B cell (primary cell): ENCODE data around the gene FAM162A. TPM values are rescaled to one million over a fixed set of nuclear protein-coding genes. Genes with fewer than 3 reads are reported as not detected.

ENCODE experiments used
- ATAC-seq: fragments of 200-7000 bp; cut with Tn5 transposase; one replicate; pipeline ENCODE4 v1.10.0; 2021; ENCODE audit warnings: low read depth, mild to moderate bottlenecking, moderate number of reproducible peaks, moderate library complexity
- CTCF ChIA-PET: fragments of 350-600 bp; sonication (Branson Sonifier 250); formaldehyde crosslinking; loops from one replicate; lab custom pipeline; 2021; ENCODE audit warnings: antibody characterized with exemption, inconsistent platforms; lab: Charles Lee
- POLR2A ChIA-PET: fragments of 350-600 bp; sonication (Branson Sonifier 250); formaldehyde crosslinking; loops from one replicate; lab custom pipeline; 2021; ENCODE audit warnings: antibody characterized with exemption; lab: Charles Lee
- DNase-seq: peaks from one replicate; pipeline ENCODE4 v3.0.0; 2013
- H2AFZ ChIP-seq: 2 replicates; pipeline ENCODE4 v1.6.1; 2012; ENCODE audit warnings: mild to moderate bottlenecking, low read depth, low read length; ENCODE audit not compliant: insufficient read depth, poor library complexity, severe bottlenecking
- H3K27ac ChIP-seq, 2 donors: 1 replicate in 1 of 2; 2 replicates in 1 of 2; pipeline ENCODE4 v1.5.1; 2012 to 2013; ENCODE audit warnings: low read length in 2 of 2, mild to moderate bottlenecking in 2 of 2, moderate library complexity in 1 of 2
- H3K27me3 ChIP-seq, 4 experiments: fragments of 200-600 bp in 1 of 4; sonication (generic) in 1 of 4; replicated peaks in 1 of 4; 1 replicate in 2 of 4; 2 replicates in 2 of 4; pipeline versions ENCODE4 v1.6.1 to v1.7.0; 2013 to 2016; ENCODE audit warnings: low read length in 3 of 4, mild to moderate bottlenecking in 2 of 4, mixed read lengths in 1 of 4, moderate library complexity in 1 of 4; ENCODE audit not compliant: insufficient read depth in 4 of 4, control insufficient read depth in 3 of 4; ENCODE audit errors: control extremely low read depth in 1 of 4
- H3K36me3 ChIP-seq, 2 experiments: replicated peaks in 1 of 2; 1 replicate in 1 of 2; 2 replicates in 1 of 2; pipeline versions ENCODE4 v1.6.1 to v1.7.1; 2013; ENCODE audit warnings: low read length in 1 of 2; ENCODE audit not compliant: insufficient read depth in 2 of 2, control insufficient read depth in 1 of 2; ENCODE audit errors: control extremely low read depth in 1 of 2, extremely low read depth in 1 of 2
- H3K4me1 ChIP-seq, 2 donors: fragments of 200-600 bp in 1 of 2; sonication (generic) in 1 of 2; 1 replicate in 1 of 2; 2 replicates in 1 of 2; pipeline versions ENCODE4 v1.5.1 to v1.6.1; 2013 to 2017; ENCODE audit warnings: low read length in 2 of 2; ENCODE audit not compliant: control insufficient read depth in 2 of 2, insufficient read depth in 2 of 2
- H3K4me2 ChIP-seq: replicated peaks from 2 replicates; pipeline ENCODE3; 2012; ENCODE audit warnings: mild to moderate bottlenecking, low read depth, low read length; ENCODE audit not compliant: poor library complexity, severe bottlenecking
- H3K4me3 ChIP-seq, 5 experiments: fragments of 200-600 bp in 1 of 5; sonication (generic) in 1 of 5; 1 replicate in 3 of 5; 2 replicates in 2 of 5; pipeline versions ENCODE4 v1.5.1 to v1.7.0; 2011 to 2016; ENCODE audit warnings: low read length in 4 of 5, mild to moderate bottlenecking in 4 of 5, low read depth in 2 of 5, control low read depth in 1 of 5, moderate library complexity in 1 of 5; ENCODE audit not compliant: insufficient read depth in 1 of 5; ENCODE audit errors: control extremely low read depth in 1 of 5, extremely low read depth in 1 of 5
- H3K79me2 ChIP-seq: fragments of 200-600 bp; sonication (generic); one replicate; pipeline ENCODE4 v1.6.0; 2016; ENCODE audit warnings: low read length; ENCODE audit not compliant: control insufficient read depth, insufficient read depth
- H3K9ac ChIP-seq: fragments of 200-600 bp; sonication (generic); 2 replicates; pipeline ENCODE4 v1.6.1; 2017; ENCODE audit warnings: mild to moderate bottlenecking, low read length, moderate library complexity
- H3K9me3 ChIP-seq, 3 donors: one replicate each; pipeline versions ENCODE4 v1.6.1 to v1.7.1; 2013; ENCODE audit warnings: low read length in 2 of 3; ENCODE audit not compliant: control insufficient read depth in 2 of 3, insufficient read depth in 1 of 3; ENCODE audit errors: control extremely low read depth in 1 of 3
- H4K20me1 ChIP-seq: 2 replicates; pipeline ENCODE4 v1.6.0; 2012; ENCODE audit warnings: mild to moderate bottlenecking, low read length; ENCODE audit not compliant: insufficient read depth, control insufficient read depth, poor library complexity, severe bottlenecking
- H3K27ac Mint-ChIP-seq: one replicate; pipeline ENCODE4 v1.8.0; 2021; ENCODE audit warnings: mixed read lengths
- H3K27me3 Mint-ChIP-seq: one replicate; pipeline ENCODE4 v1.8.0; 2021; ENCODE audit warnings: mixed read lengths
- H3K4me1 Mint-ChIP-seq: one replicate; pipeline ENCODE4 v1.8.0; 2021; ENCODE audit warnings: mixed read lengths
- H3K4me3 Mint-ChIP-seq: one replicate; pipeline ENCODE4 v1.8.0; 2021; ENCODE audit warnings: mixed read lengths
- H3K9me3 Mint-ChIP-seq: one replicate; pipeline ENCODE4 v1.8.0; 2022; ENCODE audit warnings: mixed read lengths; ENCODE audit not compliant: insufficient read depth
- EZH2 ChIP-seq: IDR thresholded peaks from 2 replicates; pipeline ENCODE4 v1.6.1; 2012; ENCODE audit warnings: borderline replicate concordance, low read depth, mild to moderate bottlenecking, moderate library complexity, low read length; ENCODE audit not compliant: insufficient read depth, poor library complexity, severe bottlenecking
- WGBS: methylation state at CpG from one replicate; pipeline ENCODE4 v1.1.5; 2013; ENCODE audit warnings: missing lambda C conversion rate; ENCODE audit not compliant: insufficient coverage; 5-methylcytosine and 5-hydroxymethylcytosine counted together
- intact Hi-C: fragments of 100-400 bp; cut with micrococcal nuclease; formaldehyde crosslinking; loops from one replicate; pipeline ENCODE4 v1.10.0; 2022
- polyA plus RNA-seq: library from polyadenylated mRNA; depleted of rRNA; stranded (reverse); fragments of >200 nt; gene quantifications from 2 replicates; pipeline ENCODE4 v1.2.3, GENCODE V29; 2012
- total RNA-seq, 2 donors: library from RNA; stranded (reverse); fragments of 120-200 nt in 1 of 2; gene quantifications; 1 replicate in 1 of 2; 2 replicates in 1 of 2; pipeline versions ENCODE4 v1.2.3 to v1.2.4, GENCODE V29; 2013 to 2022
- TF ChIP-seq, protein P1 (sequence below): fragments of 200-600 bp; IDR thresholded peaks from one replicate; pipeline ENCODE4 v1.8.0; 2022; ENCODE audit warnings: antibody characterized with exemption, mild to moderate bottlenecking

FAM162A gene
- total and polyA plus RNA-seq, 2 donors (not counting 1 experiment from before 2014, with no cell fraction given), result 10.9 to 17.5 TPM

DNA sequence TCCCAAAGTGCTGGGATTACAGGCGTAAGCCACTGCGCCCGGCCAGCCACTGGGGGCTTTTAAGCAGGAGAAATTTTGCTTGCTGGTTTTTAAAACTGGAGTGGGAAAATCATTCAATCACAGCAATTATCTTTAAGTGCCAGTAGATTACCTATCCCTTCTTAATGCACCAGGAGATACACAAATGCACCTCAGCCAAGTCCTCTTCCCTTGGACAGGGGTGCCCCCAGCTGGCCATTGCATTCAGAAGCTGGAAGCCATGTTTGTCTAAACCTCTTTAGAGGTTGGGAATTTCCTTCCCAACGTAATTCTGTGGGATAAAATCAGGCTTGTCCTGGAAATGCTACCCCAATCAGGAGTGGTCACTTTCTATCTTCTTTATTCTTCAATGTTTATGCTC, 27.6 kb upstream of the FAM162A start:
- H3K9me3 ChIP-seq, result no peaks in the 10 kb centered on the region
- Mint-ChIP-seq H3K27me3 (no peaks in the 10 kb centered on the region), H3K4me3 (no peak overlapping the region), H3K4me1 (no peaks in the 10 kb centered on the region), H3K27ac (no peak overlapping the region), H3K9me3 (no peaks in the 10 kb centered on the region)
- WGBS, result no CpG with 5 or more reads among the region's 4 CpGs
- ChIA-PET POLR2A (no interaction called here), CTCF (interaction anchor here (0.7 to 1.6 kb wide), 2 partner anchors 265 to 810 kb away, joined by 4 to 6 read pairs; partner anchors contain the start of gene POLQ)
- intact Hi-C loops, result loop anchor here (1.0 kb wide), 1 partner anchor 810 kb away; no protein-coding TSS in a partner anchor
- H3K9ac ChIP-seq, result no peak overlapping the region
- H4K20me1 ChIP-seq, result no peaks in the 10 kb centered on the region
- no peak overlapping the region for H3K4me2 ChIP-seq
- DNase-seq (peak; percentile 20), ATAC-seq (no peak)
- no peaks in the 10 kb centered on the region for H3K79me2 ChIP-seq
- H3K4me3 ChIP-seq, result no peak overlapping the region
- no peak overlapping the region for H2AFZ ChIP-seq
- no peaks in the 10 kb centered on the region for H3K4me1 ChIP-seq
- no peak overlapping the region for H3K27ac ChIP-seq
- no peaks in the 10 kb centered on the region for H3K36me3 ChIP-seq
- no peaks in the 10 kb centered on the region for H3K27me3 ChIP-seq
- TF ChIP-seq EZH2, result no peak
- TF ChIP-seq, protein P1, sequence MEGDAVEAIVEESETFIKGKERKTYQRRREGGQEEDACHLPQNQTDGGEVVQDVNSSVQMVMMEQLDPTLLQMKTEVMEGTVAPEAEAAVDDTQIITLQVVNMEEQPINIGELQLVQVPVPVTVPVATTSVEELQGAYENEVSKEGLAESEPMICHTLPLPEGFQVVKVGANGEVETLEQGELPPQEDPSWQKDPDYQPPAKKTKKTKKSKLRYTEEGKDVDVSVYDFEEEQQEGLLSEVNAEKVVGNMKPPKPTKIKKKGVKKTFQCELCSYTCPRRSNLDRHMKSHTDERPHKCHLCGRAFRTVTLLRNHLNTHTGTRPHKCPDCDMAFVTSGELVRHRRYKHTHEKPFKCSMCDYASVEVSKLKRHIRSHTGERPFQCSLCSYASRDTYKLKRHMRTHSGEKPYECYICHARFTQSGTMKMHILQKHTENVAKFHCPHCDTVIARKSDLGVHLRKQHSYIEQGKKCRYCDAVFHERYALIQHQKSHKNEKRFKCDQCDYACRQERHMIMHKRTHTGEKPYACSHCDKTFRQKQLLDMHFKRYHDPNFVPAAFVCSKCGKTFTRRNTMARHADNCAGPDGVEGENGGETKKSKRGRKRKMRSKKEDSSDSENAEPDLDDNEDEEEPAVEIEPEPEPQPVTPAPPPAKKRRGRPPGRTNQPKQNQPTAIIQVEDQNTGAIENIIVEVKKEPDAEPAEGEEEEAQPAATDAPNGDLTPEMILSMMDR, result peak; percentile 31

DNA sequence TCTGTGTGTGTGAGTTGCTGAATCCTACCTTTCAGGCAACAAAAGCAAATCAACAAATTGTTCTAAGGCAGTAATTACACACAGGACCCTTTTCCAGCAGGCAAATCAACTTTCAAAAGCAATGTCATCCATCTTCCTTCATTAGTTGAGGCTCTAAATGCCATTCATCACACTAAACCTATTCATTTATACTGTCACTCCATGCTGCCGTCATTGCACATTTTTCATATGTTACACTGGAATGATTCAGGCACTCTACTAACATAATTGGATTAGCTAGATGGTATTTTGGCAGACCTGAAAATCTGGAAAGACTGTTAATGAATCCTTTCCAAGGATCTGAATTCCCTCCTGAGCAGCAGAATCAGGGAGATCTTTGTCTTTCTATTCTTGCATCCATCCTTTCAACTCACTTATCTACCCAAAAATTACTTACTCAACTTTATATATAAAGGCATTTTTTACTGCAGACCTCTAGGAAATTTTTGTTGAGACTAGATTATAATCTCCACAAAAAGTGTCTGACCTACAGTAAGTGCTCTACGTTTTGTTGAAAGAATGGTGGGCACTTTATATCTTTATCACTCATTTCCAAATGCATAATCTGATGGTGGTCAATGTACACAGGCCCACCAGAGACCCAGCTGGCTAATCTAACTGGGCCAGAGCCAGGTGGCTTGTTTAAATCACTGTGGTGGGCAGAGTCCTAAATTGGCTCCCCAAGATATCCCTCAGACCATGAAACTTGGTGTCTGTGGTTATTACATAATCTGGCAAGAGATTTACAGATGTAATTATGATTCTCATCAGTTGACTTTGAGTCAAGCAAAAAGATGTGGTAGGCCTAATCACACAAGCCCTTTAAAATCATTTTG, 25.9 kb upstream of the FAM162A start:
- ChIA-PET CTCF (no interaction called here), POLR2A (interaction anchor here (0.5 kb wide), 1 partner anchor 811 kb away, joined by 4 read pairs; no protein-coding TSS in a partner anchor)
- no peaks in the 10 kb centered on the region for H3K79me2 ChIP-seq
- H3K4me1 ChIP-seq, result no peaks in the 10 kb centered on the region
- no CpG with 5 or more reads among the region's 2 CpGs for WGBS
- no peaks in the 10 kb centered on the region for H3K27me3 Mint-ChIP-seq
- TF ChIP-seq, protein P1, result no peak
- no peak for TF ChIP-seq EZH2
- no peak overlapping the region for H3K27ac Mint-ChIP-seq
- H4K20me1 ChIP-seq, result no peaks in the 10 kb centered on the region
- H3K36me3 ChIP-seq, result peaks cover 0 to 1% of the 10 kb centered on the region in 2 experiments
- no peaks in the 10 kb centered on the region for H3K27me3 ChIP-seq
- H3K27ac ChIP-seq, result no peak overlapping the region
- H3K9me3 Mint-ChIP-seq, result no peaks in the 10 kb centered on the region
- DNase-seq (no peak), ATAC-seq (no peak)
- no peaks in the 10 kb centered on the region for H3K4me1 Mint-ChIP-seq
- intact Hi-C loops, result no loop called here
- no peaks in the 10 kb centered on the region for H3K9me3 ChIP-seq
- no peak overlapping the region for H3K4me3 ChIP-seq
- no peak overlapping the region for H3K9ac ChIP-seq
- no peak overlapping the region for H3K4me2 ChIP-seq
- no peak overlapping the region for H2AFZ ChIP-seq
- H3K4me3 Mint-ChIP-seq, result no peak overlapping the region
